H1 (cell line): ENCODE measurements around the gene FOXK1. TPM values are rescaled to one million over a fixed set of nuclear protein-coding genes. Genes with fewer than 3 reads are reported as not detected.

Experiments
- SIX5 ChIP-seq: IDR thresholded peaks from 2 replicates; pipeline ENCODE4 v1.6.1; 2011; ENCODE audit warnings: mild to moderate bottlenecking, low read depth, low read length
- polyA plus RNA-seq, 7 experiments: library from polyadenylated mRNA; depleted of rRNA in 3 of 7; stranded (reverse) in 5 of 7; unstranded in 2 of 7; fragments of >200 nt in 5 of 7; fragments of 200-250 nt in 2 of 7; gene quantifications; 1 replicate in 5 of 7; 2 replicates in 1 of 7; 4 replicates in 1 of 7; pipeline versions ENCODE4 v1.2.1 to v1.2.3, GENCODE V29; 2011 to 2013; ENCODE audit warnings: missing spikeins in 2 of 7, mixed read lengths in 2 of 7
- total RNA-seq: library from RNA; stranded (reverse); fragmentation: NEBNext Ultra II Directional; extraction: Animal tissue kit (Norgen Biotek cat#: 25700); gene quantifications from 2 replicates; pipeline ENCODE4 v1.2.1, GENCODE V29; 2021

FOXK1 gene
- total and polyA plus RNA-seq, 2 of the 8 experiments (the other 6 are each of a cell fraction or from before 2014, with no cell fraction given) = 2.0 to 8.5 TPM

GRCh38 chr7:4725014-4725849, 43.1 kb downstream of the FOXK1 start (continued):
- TF ChIP-seq SIX5 = no peak
- TF ChIP-seq, all 59 proteins: peak for 0
